Lower leg skin (tissue), 3 donors: ENCODE data around the gene BRD9.
"Not testable (repeated sequence)": the region's sequence is repeated elsewhere in the genome, so short reads cannot be mapped to it uniquely, and the experiment has no call there.

ENCODE experiments used
- POLR2A ChIP-seq, 2 donors: fragments of 450-650 bp; IDR thresholded peaks; one replicate each; pipeline ENCODE4 v1.6.1; 2016 to 2017; ENCODE audit warnings: antibody characterized with exemption in 2 of 2, mild to moderate bottlenecking in 1 of 2, moderate library complexity in 1 of 2
- TF ChIP-seq, protein P1 (sequence below), 3 donors: fragments of 450-650 bp; IDR thresholded peaks; one replicate each; pipeline ENCODE4 v1.5.1; 2016; ENCODE audit warnings: antibody characterized with exemption in 3 of 3, mild to moderate bottlenecking in 3 of 3, moderate library complexity in 2 of 3

DNA sequence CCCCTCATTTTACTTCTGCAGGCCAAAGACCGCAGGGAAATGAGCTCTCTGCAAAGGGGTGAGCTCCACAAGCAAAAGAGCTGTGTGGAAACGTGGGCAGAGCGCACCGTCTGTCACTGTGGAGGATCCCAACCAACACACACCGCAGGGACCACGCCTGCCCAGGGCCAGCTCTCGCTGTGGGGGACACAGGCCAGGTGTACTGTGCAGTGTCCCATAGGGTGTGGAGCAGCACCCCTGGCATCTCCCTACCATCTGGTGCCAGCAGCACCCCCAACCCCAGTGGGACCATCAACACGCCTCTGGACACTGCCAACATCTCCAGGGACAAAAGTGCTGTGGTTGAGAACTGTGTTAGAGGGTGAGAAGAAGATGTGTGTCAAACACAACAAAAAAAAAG, 13.9 kb downstream of the BRD9 start:
- TF ChIP-seq, protein P1, sequence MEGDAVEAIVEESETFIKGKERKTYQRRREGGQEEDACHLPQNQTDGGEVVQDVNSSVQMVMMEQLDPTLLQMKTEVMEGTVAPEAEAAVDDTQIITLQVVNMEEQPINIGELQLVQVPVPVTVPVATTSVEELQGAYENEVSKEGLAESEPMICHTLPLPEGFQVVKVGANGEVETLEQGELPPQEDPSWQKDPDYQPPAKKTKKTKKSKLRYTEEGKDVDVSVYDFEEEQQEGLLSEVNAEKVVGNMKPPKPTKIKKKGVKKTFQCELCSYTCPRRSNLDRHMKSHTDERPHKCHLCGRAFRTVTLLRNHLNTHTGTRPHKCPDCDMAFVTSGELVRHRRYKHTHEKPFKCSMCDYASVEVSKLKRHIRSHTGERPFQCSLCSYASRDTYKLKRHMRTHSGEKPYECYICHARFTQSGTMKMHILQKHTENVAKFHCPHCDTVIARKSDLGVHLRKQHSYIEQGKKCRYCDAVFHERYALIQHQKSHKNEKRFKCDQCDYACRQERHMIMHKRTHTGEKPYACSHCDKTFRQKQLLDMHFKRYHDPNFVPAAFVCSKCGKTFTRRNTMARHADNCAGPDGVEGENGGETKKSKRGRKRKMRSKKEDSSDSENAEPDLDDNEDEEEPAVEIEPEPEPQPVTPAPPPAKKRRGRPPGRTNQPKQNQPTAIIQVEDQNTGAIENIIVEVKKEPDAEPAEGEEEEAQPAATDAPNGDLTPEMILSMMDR (IDR thresholded peaks at IDR 0.05): not testable (repeated sequence)
- not testable (repeated sequence) for TF ChIP-seq POLR2A (IDR thresholded peaks at IDR 0.05)
